A673 (cell line): Measurements from ENCODE around the gene KIAA0825. TPM values are rescaled to one million over a fixed set of nuclear protein-coding genes. Genes with fewer than 3 reads are reported as not detected.

Experiments
- BruUV-seq: library from RNA; stranded (reverse); fragments of 400-500 nt; replicated peaks from 2 replicates; lab custom pipeline; 2021; lab: Mats Ljungman, UMichigan
- CTCF ChIA-PET: fragments of 300-600 bp; sonication (Branson Sonifier 250); formaldehyde crosslinking; loops from one replicate; lab custom pipeline; 2022; ENCODE audit warnings: antibody characterized with exemption; lab: Charles Lee
- POLR2A ChIA-PET: fragments of 300-600 bp; sonication (Branson Sonifier 250); formaldehyde crosslinking; loops from one replicate; lab custom pipeline; 2022; ENCODE audit warnings: antibody characterized with exemption; ENCODE audit not compliant: low non-redundant PET; lab: Charles Lee
- DNase-seq: peaks from one replicate; pipeline ENCODE4 v3.0.0-alpha.2; 2015; ENCODE audit warnings: low spot score
- H3K27ac ChIP-seq: fragments of 200-600 bp; sonication (generic); 2 replicates; pipeline ENCODE4 v1.5.1; 2016; ENCODE audit warnings: mixed run types, low read depth, mild to moderate bottlenecking, mixed read lengths, antibody characterized with exemption, low read length; ENCODE audit not compliant: poor library complexity, severe bottlenecking
- H3K27me3 ChIP-seq: fragments of 200-600 bp; sonication (generic); replicated peaks from 2 replicates; pipeline ENCODE4 v1.6.1; 2017; ENCODE audit warnings: mixed run types, low read depth, mild to moderate bottlenecking, mixed read lengths, antibody characterized with exemption, low read length; ENCODE audit not compliant: insufficient read depth, poor library complexity
- H3K36me3 ChIP-seq: fragments of 200-600 bp; sonication (generic); 2 replicates; pipeline ENCODE4 v1.6.1; 2016; ENCODE audit warnings: mixed run types, mild to moderate bottlenecking, mixed read lengths, antibody characterized with exemption, low read length; ENCODE audit not compliant: insufficient read depth, poor library complexity, severe bottlenecking
- H3K4me1 ChIP-seq: fragments of 200-600 bp; sonication (generic); 2 replicates; pipeline ENCODE4 v1.6.1; 2017; ENCODE audit warnings: mixed run types, mild to moderate bottlenecking, mixed read lengths, antibody characterized with exemption, low read length; ENCODE audit not compliant: insufficient read depth, poor library complexity, severe bottlenecking
- H3K4me3 ChIP-seq: fragments of 200-600 bp; sonication (generic); 2 replicates; pipeline ENCODE4 v1.5.1; 2016; ENCODE audit warnings: low read depth, mixed run types, mild to moderate bottlenecking, mixed read lengths, low read length; ENCODE audit not compliant: poor library complexity, severe bottlenecking
- H3K9me3 ChIP-seq: fragments of 200-600 bp; sonication (generic); 2 replicates; pipeline ENCODE4 v1.6.1; 2016; ENCODE audit warnings: mixed run types, low read depth, mild to moderate bottlenecking, mixed read lengths, antibody characterized with exemption, low read length; ENCODE audit not compliant: poor library complexity, severe bottlenecking
- EZH2 ChIP-seq: fragments of 200-600 bp; sonication (generic); IDR thresholded peaks from 2 replicates; pipeline ENCODE4 v1.6.1; 2017; ENCODE audit warnings: borderline replicate concordance, low read depth, mild to moderate bottlenecking, mixed read lengths, antibody characterized with exemption, low read length; ENCODE audit not compliant: poor library complexity, severe bottlenecking
- intact Hi-C: fragments of 100-400 bp; cut with micrococcal nuclease; formaldehyde crosslinking; loops from one replicate; pipeline ENCODE4 v1.10.0; 2022; ENCODE audit not compliant: unreplicated experiment
- total RNA-seq: library from RNA; stranded (reverse); gene quantifications from 2 replicates; pipeline ENCODE4 v1.2.3, GENCODE V29; 2021
- TF ChIP-seq, protein P1 (sequence below): fragments of 300-800, 200-600 bp; sonication (generic); conservative IDR thresholded peaks from 2 replicates; pipeline ENCODE4 v1.5.1; 2017; ENCODE audit warnings: low read depth, mild to moderate bottlenecking, antibody characterized with exemption, low read length, moderate library complexity, mixed read lengths

Gene KIAA0825
- total RNA-seq, 1 experiment from 2014 or later: 1.2 TPM

DNA sequence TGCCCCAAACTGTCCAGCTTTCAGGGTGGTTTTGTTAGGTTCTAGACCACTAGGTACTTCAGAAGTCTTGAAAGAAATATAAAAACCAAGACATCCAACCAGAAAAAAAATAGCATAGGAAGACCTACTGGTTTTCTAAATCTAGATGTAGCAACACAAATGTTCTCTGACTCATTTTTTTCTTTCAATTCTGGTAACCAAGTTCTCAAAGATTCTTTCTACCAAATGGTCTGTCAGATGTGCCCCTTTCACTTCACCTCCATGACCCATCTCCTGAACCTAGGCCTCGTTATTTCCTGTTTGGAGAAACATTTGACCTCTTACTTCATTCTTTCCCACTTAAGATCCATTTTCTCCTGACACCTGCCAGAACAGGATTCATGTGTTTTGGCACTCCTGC lies 355.3 kb downstream of the KIAA0825 start:
- intact Hi-C loops: no loop called here

DNA sequence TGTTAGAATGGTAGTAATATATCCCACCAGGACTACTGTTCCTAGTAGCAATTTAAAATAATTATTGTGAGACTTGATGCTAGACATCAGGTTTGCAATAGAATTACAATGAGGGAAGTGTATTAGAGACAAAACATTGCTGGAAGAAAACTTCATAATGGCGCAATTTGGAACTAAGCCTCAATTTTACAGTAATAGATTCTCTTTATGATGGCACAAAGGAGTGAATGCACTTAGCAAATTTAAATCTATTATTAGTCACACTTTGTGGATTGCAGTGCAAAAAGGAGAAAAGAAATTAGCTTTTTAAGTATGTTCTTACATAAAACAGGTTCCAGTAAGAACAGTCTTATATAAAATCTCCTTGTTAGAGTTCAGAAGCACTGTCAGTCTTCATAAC lies 358.3 kb downstream of the KIAA0825 start:
- DNase-seq: no peak
- Histone ChIP-seq H3K27me3 (no peaks in the 10 kb centered on the region), H3K4me1 (no peaks in the 10 kb centered on the region), H3K4me3 (no peak overlapping the region), H3K9me3 (no peaks in the 10 kb centered on the region), H3K27ac (no peak overlapping the region), H3K36me3 (no peaks in the 10 kb centered on the region)
- TF ChIP-seq, protein P1, sequence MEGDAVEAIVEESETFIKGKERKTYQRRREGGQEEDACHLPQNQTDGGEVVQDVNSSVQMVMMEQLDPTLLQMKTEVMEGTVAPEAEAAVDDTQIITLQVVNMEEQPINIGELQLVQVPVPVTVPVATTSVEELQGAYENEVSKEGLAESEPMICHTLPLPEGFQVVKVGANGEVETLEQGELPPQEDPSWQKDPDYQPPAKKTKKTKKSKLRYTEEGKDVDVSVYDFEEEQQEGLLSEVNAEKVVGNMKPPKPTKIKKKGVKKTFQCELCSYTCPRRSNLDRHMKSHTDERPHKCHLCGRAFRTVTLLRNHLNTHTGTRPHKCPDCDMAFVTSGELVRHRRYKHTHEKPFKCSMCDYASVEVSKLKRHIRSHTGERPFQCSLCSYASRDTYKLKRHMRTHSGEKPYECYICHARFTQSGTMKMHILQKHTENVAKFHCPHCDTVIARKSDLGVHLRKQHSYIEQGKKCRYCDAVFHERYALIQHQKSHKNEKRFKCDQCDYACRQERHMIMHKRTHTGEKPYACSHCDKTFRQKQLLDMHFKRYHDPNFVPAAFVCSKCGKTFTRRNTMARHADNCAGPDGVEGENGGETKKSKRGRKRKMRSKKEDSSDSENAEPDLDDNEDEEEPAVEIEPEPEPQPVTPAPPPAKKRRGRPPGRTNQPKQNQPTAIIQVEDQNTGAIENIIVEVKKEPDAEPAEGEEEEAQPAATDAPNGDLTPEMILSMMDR: no peak
- no peak for TF ChIP-seq EZH2
- CTCF ChIA-PET: no interaction called here
- intact Hi-C loops: no loop called here
- POLR2A ChIA-PET: no interaction called here
- BruUV-seq: no TSS peak

More for the DNA sequence above, 355.3 kb downstream of the KIAA0825 start:
- DNase-seq: no peak
- Histone ChIP-seq H3K4me1 (no peaks in the 10 kb centered on the region), H3K27me3 (no peaks in the 10 kb centered on the region), H3K27ac (no peak overlapping the region), H3K9me3 (no peaks in the 10 kb centered on the region), H3K4me3 (no peak overlapping the region), H3K36me3 (no peaks in the 10 kb centered on the region)
- POLR2A ChIA-PET: no interaction called here
- CTCF ChIA-PET: no interaction called here
- no TSS peak for BruUV-seq
- TF ChIP-seq, protein P1: no peak
- TF ChIP-seq EZH2: no peak

- BruUV-seq: no TSS peak
- TF ChIP-seq EZH2: no peak
- TF ChIP-seq, protein P1: no peak
- Histone ChIP-seq H3K4me3 (no peak overlapping the region), H3K27me3 (no peaks in the 10 kb centered on the region), H3K9me3 (no peaks in the 10 kb centered on the region), H3K36me3 (no peaks in the 10 kb centered on the region), H3K4me1 (no peaks in the 10 kb centered on the region), H3K27ac (no peak overlapping the region)
- ChIA-PET POLR2A (no interaction called here), CTCF (no interaction called here)
- DNase-seq: no peak
- intact Hi-C loops: loop anchor here (10.0 kb wide), 1 partner anchor 481 kb away; no protein-coding TSS in a partner anchor
Observed at GRCh38 chr5:94254214-94254613, 364.2 kb downstream of the KIAA0825 start.
